IMR-90 (cell line): Measurements from ENCODE around the gene SLX4IP. TPM values are rescaled to one million over a fixed set of nuclear protein-coding genes. Genes with fewer than 3 reads are reported as not detected.
A peak's percentile ranks its signal among the peaks of the same experiment; 100 is the strongest.

Source experiments
- ATAC-seq: fragments of 200-7000 bp; cut with Tn5 transposase; 2 replicates; pipeline ENCODE4 v1.9.1; 2020; ENCODE audit warnings: low read depth, mild to moderate bottlenecking, moderate library complexity
- BruUV-seq: library from RNA; stranded (reverse); fragments of 400-500 nt; replicated peaks from 2 replicates; lab custom pipeline; 2021; lab: Mats Ljungman, UMichigan
- CTCF ChIA-PET: fragments of 300-600 bp; formaldehyde crosslinking; extraction: SDS; loops from one replicate; lab custom pipeline; 2021; ENCODE audit warnings: antibody characterized with exemption; lab: Yijun Ruan, JAX
- POLR2A ChIA-PET: fragments of 300-600 bp; sonication (Branson Sonifier 250); formaldehyde crosslinking; loops from one replicate; lab custom pipeline; 2022; ENCODE audit warnings: antibody characterized with exemption; ENCODE audit not compliant: unreplicated experiment; lab: Charles Lee
- DNase-seq: peaks from one replicate; pipeline ENCODE4 v3.0.0; 2013
- H2AFZ ChIP-seq: replicated peaks from 2 replicates; pipeline ENCODE3; 2013; ENCODE audit warnings: low read length, mild to moderate bottlenecking; ENCODE audit not compliant: poor library complexity
- H2AK5ac ChIP-seq: 2 replicates; pipeline ENCODE4 v1.6.1; 2013; ENCODE audit warnings: low read depth, low read length, inconsistent platforms
- H2AK9ac ChIP-seq: replicated peaks from 2 replicates; pipeline ENCODE3; 2013; ENCODE audit warnings: mild to moderate bottlenecking, low read depth, low read length, moderate library complexity; ENCODE audit not compliant: poor library complexity
- H2BK120ac ChIP-seq: 2 replicates; pipeline ENCODE4 v1.6.1; 2013; ENCODE audit warnings: low read depth, low read length, inconsistent platforms
- H2BK15ac ChIP-seq: 3 replicates; pipeline ENCODE4 v1.6.1; 2013; ENCODE audit warnings: low read depth, low read length, inconsistent platforms
- H2BK20ac ChIP-seq: 2 replicates; pipeline ENCODE4 v1.6.1; 2013; ENCODE audit warnings: low read depth, mild to moderate bottlenecking, inconsistent platforms, low read length, moderate library complexity
- H2BK5ac ChIP-seq: 2 replicates; pipeline ENCODE4 v1.6.1; 2013; ENCODE audit warnings: mild to moderate bottlenecking, low read depth, low read length, inconsistent platforms; ENCODE audit not compliant: poor library complexity, severe bottlenecking
- H3K14ac ChIP-seq: replicated peaks from 2 replicates; pipeline ENCODE4 v1.6.1; 2013; ENCODE audit warnings: low read depth, low read length, inconsistent platforms
- H3K18ac ChIP-seq: 2 replicates; pipeline ENCODE4 v1.6.1; 2013; ENCODE audit warnings: low read depth, low read length, control low read depth
- H3K23ac ChIP-seq: 2 replicates; pipeline ENCODE4 v1.6.1; 2013; ENCODE audit warnings: low read depth, low read length, inconsistent platforms
- H3K27ac ChIP-seq: 2 replicates; pipeline ENCODE4 v1.5.1; 2013; ENCODE audit warnings: mild to moderate bottlenecking, control low read depth, low read length; ENCODE audit not compliant: insufficient read depth
- H3K27me3 ChIP-seq: 2 replicates; pipeline ENCODE4 v1.6.1; 2013; ENCODE audit warnings: low read length; ENCODE audit not compliant: control insufficient read depth, insufficient read depth
- H3K36me3 ChIP-seq: 2 replicates; pipeline ENCODE4 v1.6.1; 2013; ENCODE audit warnings: low read length, mixed read lengths; ENCODE audit not compliant: control insufficient read depth, insufficient read depth
- H3K4ac ChIP-seq: 2 replicates; pipeline ENCODE4 v1.6.1; 2013; ENCODE audit warnings: low read depth, low read length, inconsistent platforms
- H3K4me1 ChIP-seq: 2 replicates; pipeline ENCODE4 v1.6.1; 2013; ENCODE audit warnings: low read length, mixed read lengths; ENCODE audit not compliant: control insufficient read depth, insufficient read depth
- H3K4me2 ChIP-seq: 2 replicates; pipeline ENCODE4 v1.6.1; 2013; ENCODE audit warnings: low read depth, mild to moderate bottlenecking, control low read depth, low read length, moderate library complexity
- H3K4me3 ChIP-seq: 2 replicates; pipeline ENCODE4 v1.5.1; 2013; ENCODE audit warnings: low read depth, mild to moderate bottlenecking, control low read depth, low read length, moderate library complexity; ENCODE audit not compliant: insufficient read depth
- H3K56ac ChIP-seq: 2 replicates; pipeline ENCODE4 v1.6.1; 2013; ENCODE audit warnings: low read length, inconsistent platforms; ENCODE audit not compliant: insufficient read depth; ENCODE audit errors: extremely low read depth
- H3K79me1 ChIP-seq, 2 experiments: 2 replicates each; pipeline ENCODE4 v1.6.1; 2013; ENCODE audit warnings: low read length in 2 of 2, inconsistent platforms in 1 of 2, low read depth in 1 of 2
- H3K9ac ChIP-seq: 2 replicates; pipeline ENCODE4 v1.6.1; 2013; ENCODE audit warnings: low read depth, low read length, control low read depth
- H3K9me1 ChIP-seq: 2 replicates; pipeline ENCODE4 v1.6.1; 2013; ENCODE audit warnings: low read length, inconsistent platforms; ENCODE audit not compliant: insufficient read depth
- H3K9me3 ChIP-seq: 2 replicates; pipeline ENCODE4 v1.6.1; 2013; ENCODE audit warnings: low read length; ENCODE audit not compliant: control insufficient read depth, insufficient read depth
- H4K20me1 ChIP-seq: 2 replicates; pipeline ENCODE4 v1.6.1; 2013; ENCODE audit warnings: low read length, inconsistent platforms; ENCODE audit not compliant: insufficient read depth
- H4K5ac ChIP-seq: 2 replicates; pipeline ENCODE4 v1.6.1; 2013; ENCODE audit warnings: mild to moderate bottlenecking, low read depth, low read length, control low read depth
- H4K8ac ChIP-seq, 2 experiments: 2 replicates each; pipeline ENCODE4 v1.6.1; 2013; ENCODE audit warnings: low read depth in 2 of 2, low read length in 2 of 2, control low read depth in 1 of 2, inconsistent platforms in 1 of 2
- H4K91ac ChIP-seq: 2 replicates; pipeline ENCODE4 v1.6.1; 2013; ENCODE audit warnings: low read depth, low read length, inconsistent platforms; ENCODE audit not compliant: insufficient read depth
- BHLHE40 ChIP-seq: fragments of 150-350 bp; IDR thresholded peaks from 2 replicates; pipeline ENCODE4 v1.6.1; 2016; ENCODE audit warnings: mild to moderate bottlenecking, low read depth, low read length
- CEBPB ChIP-seq: IDR thresholded peaks from 2 replicates; pipeline ENCODE4 v1.6.1; 2012; ENCODE audit warnings: low read depth, low read length, improper control_type of control experiment
- FOS ChIP-seq: fragments of 150-350 bp; IDR thresholded peaks from 2 replicates; pipeline ENCODE4 v1.6.1; 2016; ENCODE audit warnings: low read depth, low read length
- MAFK ChIP-seq: IDR thresholded peaks from 2 replicates; pipeline ENCODE4 v1.6.1; 2012; ENCODE audit warnings: low read depth, low read length, improper control_type of control experiment
- MAZ ChIP-seq: IDR thresholded peaks from 2 replicates; pipeline ENCODE4 v1.6.1; 2012; ENCODE audit warnings: low read depth, mild to moderate bottlenecking, low read length, improper control_type of control experiment, moderate library complexity, borderline replicate concordance
- RAD21 ChIP-seq: IDR thresholded peaks from 2 replicates; pipeline ENCODE4 v1.6.1; 2012; ENCODE audit warnings: low read length, improper control_type of control experiment
- WGBS, 2 experiments: methylation state at CpG; one replicate each; pipeline versions ENCODE4 v1.1.5 to v1.1.7; 2013; ENCODE audit warnings: missing lambda C conversion rate in 2 of 2; ENCODE audit not compliant: insufficient read length in 1 of 2; ENCODE audit errors: extremely low coverage in 2 of 2; 5-methylcytosine and 5-hydroxymethylcytosine counted together
- dilution Hi-C: fragments of 300-500 bp; cut with HindIII; formaldehyde crosslinking; loops from one replicate; pipeline ENCODE4 v1.14.3; 2018; ENCODE audit warnings: low sequenced_read_pairs; ENCODE audit not compliant: unreplicated experiment
- in situ Hi-C: fragments of 300-500 bp; cut with MboI; formaldehyde crosslinking; loops from 3 replicates; pipeline ENCODE4 v1.14.3; 2019; ENCODE audit warnings: low sequenced_read_pairs, inconsistent platforms, mixed read lengths
- intact Hi-C: fragments of 100-400 bp; cut with micrococcal nuclease; formaldehyde crosslinking; loops from 2 replicates; pipeline ENCODE4 v1.10.0; 2022
- polyA plus RNA-seq, 3 experiments: library from polyadenylated mRNA; depleted of rRNA; stranded (reverse); fragments of >200 nt; gene quantifications; 2 replicates each; pipeline ENCODE4 v1.2.3, GENCODE V29; 2012; ENCODE audit warnings: low replicate concordance in 1 of 3
- total RNA-seq: library from RNA; depleted of rRNA; stranded (reverse); fragments of >200 nt; gene quantifications from 2 replicates; pipeline ENCODE4 v1.2.3, GENCODE V29; 2012
- TF ChIP-seq, protein P1 (sequence below): fragments of 150-350 bp; IDR thresholded peaks from 2 replicates; pipeline ENCODE4 v1.6.1; 2016; ENCODE audit warnings: low read depth, mild to moderate bottlenecking, low read length, moderate library complexity, borderline replicate concordance
- TF ChIP-seq, protein P2 (sequence below): fragments of 150-350 bp; IDR thresholded peaks from 2 replicates; pipeline ENCODE4 v1.6.1; 2017; ENCODE audit warnings: mild to moderate bottlenecking, antibody characterized with exemption, low read length, low read depth

Gene SLX4IP
- total and polyA plus RNA-seq, 2 of the 4 experiments (the other 2 are of a cell fraction) = 1.3 to 5.9 TPM

DNA sequence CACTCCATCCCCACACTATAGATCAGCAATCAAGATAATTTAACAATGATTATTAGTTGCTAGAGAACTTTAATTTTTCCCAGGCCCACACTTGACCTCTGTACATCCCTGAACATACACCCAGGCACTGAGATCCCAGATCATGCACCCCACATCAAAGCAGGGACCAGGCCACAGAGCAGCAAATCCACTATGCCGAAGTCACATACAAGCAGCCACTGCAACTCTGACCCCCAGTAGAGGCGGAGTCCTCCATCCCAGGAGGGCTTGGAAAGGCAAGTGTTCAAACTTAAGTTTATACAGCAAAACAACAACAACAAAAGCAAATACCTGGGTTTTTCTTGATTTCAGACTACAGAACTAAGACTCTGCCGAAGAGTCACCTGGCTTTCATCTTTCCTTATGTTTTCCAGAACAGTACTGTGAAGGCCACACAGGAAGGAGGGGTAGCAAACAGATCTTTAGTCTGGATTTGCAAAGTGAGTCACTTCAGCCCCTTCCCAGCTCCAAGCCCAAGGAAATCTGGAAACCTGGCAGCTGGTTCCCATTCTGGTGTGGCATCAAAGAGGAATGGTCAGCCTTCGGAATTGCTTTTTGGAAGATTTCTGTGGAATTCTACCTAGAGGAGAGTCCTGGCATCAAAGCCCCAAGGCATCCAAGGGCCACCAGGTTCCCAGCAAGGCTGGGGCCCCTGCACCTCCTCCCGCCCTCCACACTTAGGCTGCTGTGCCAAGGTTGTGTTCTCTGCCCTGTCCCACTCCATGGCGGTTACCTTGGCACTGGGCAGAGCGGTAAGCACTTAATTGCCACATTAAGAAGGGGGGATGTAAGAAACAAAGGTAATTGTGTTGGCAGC lies 231.3 kb downstream of the SLX4IP start:
- Histone ChIP-seq H2BK120ac (no peak overlapping the region), H2BK5ac (no peak overlapping the region), H2AK5ac (no peak overlapping the region; the same call in 1 of the 2 replicates), H3K14ac (no peak overlapping the region), H3K9ac (no peak overlapping the region), H3K4ac (peak overlapping the region; percentile 51; the same call in 1 of the 2 replicates), H4K5ac (no peak overlapping the region), H3K23ac (no peak overlapping the region), H2AFZ (no peak overlapping the region), H3K18ac (no peak overlapping the region), H2BK15ac (no peak overlapping the region; the same call in 2 of the 3 replicates), H4K20me1 (peaks cover 26% of the 10 kb centered on the region), H3K79me1 (peaks cover 41 to 89% of the 10 kb centered on the region in 2 experiments), H3K27me3 (no peaks in the 10 kb centered on the region), H3K27ac (no peak overlapping the region), H4K8ac (no peak overlapping the region), H3K9me3 (no peaks in the 10 kb centered on the region), H3K4me2 (no peak overlapping the region), H3K4me3 (no peak overlapping the region), H2AK9ac (no peak overlapping the region), H3K9me1 (peaks cover 20% of the 10 kb centered on the region; the same call in 1 of the 2 replicates), H3K36me3 (peaks cover 54% of the 10 kb centered on the region), H2BK20ac (no peak overlapping the region), H3K56ac (no peak overlapping the region), H3K4me1 (peaks cover 12% of the 10 kb centered on the region), H4K91ac (no peak overlapping the region)
- intact Hi-C loops (no loop called here), dilution Hi-C loops (loop anchor here (25.0 kb wide), 1 partner anchor 871 kb away; no protein-coding TSS in a partner anchor), in situ Hi-C loops (loop anchor here (10.0 kb wide), 1 partner anchor 608 kb away; no protein-coding TSS in a partner anchor)
- CTCF ChIA-PET = no interaction called here
- no peak for ATAC-seq
- no TSS peak for BruUV-seq
- 100% methylated on average over 1 of the region's 7 CpGs; no CpG with 5 or more reads in 1 of the 2 experiments for WGBS, 2 experiments
- no peak for TF ChIP-seq MAZ
- TF ChIP-seq, protein P1, sequence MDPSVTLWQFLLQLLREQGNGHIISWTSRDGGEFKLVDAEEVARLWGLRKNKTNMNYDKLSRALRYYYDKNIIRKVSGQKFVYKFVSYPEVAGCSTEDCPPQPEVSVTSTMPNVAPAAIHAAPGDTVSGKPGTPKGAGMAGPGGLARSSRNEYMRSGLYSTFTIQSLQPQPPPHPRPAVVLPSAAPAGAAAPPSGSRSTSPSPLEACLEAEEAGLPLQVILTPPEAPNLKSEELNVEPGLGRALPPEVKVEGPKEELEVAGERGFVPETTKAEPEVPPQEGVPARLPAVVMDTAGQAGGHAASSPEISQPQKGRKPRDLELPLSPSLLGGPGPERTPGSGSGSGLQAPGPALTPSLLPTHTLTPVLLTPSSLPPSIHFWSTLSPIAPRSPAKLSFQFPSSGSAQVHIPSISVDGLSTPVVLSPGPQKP = no peak
- no peak for TF ChIP-seq RAD21
- no peak for TF ChIP-seq BHLHE40
- TF ChIP-seq, protein P2, sequence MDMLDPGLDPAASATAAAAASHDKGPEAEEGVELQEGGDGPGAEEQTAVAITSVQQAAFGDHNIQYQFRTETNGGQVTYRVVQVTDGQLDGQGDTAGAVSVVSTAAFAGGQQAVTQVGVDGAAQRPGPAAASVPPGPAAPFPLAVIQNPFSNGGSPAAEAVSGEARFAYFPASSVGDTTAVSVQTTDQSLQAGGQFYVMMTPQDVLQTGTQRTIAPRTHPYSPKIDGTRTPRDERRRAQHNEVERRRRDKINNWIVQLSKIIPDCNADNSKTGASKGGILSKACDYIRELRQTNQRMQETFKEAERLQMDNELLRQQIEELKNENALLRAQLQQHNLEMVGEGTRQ = no peak
- TF ChIP-seq CEBPB = no peak
- TF ChIP-seq MAFK = no peak
- TF ChIP-seq FOS = no peak
- DNase-seq = no peak
- POLR2A ChIA-PET = no interaction called here
